Breast epithelium (tissue), 3 donors: ENCODE measurements around the gene DACH1.

Experiments
- CTCF ChIP-seq, 3 donors: fragments of 450-650 bp; IDR thresholded peaks; one replicate each; pipeline ENCODE4 v1.5.1; 2016 to 2017; ENCODE audit warnings: antibody characterized with exemption in 3 of 3, mild to moderate bottlenecking in 3 of 3, moderate library complexity in 3 of 3
- POLR2AphosphoS5 ChIP-seq, 3 donors: sonication (generic); formaldehyde crosslinking; IDR thresholded peaks; one replicate each; pipeline ENCODE4 v1.6.1; 2017; ENCODE audit warnings: antibody characterized with exemption in 3 of 3

DNA sequence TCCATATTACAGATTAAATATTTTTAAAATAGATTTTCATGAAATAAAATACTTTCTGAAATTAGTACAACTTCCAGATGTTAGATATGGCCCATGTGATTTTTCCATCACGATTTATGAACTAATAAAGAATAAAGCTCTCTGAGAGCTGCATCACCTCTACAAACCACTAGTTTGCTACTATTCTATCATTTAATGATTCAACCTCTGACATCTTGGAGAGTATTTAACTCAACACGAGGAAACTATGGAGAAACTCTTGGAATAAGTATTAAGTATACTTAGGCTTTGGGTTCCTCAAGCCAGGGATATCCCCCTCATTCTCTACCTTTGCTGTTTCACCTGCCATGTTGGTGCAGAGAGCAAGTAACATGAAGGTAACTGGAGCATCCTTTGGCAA, 55.7 kb downstream of the DACH1 start:
- no peak for TF ChIP-seq POLR2AphosphoS5 (IDR thresholded peaks at IDR 0.05)
- TF ChIP-seq CTCF (IDR thresholded peaks at IDR 0.05), result no peak
